Measurements from ENCODE around the gene DGKI. TPM values are rescaled to one million over a fixed set of nuclear protein-coding genes. Genes with fewer than 3 reads are reported as not detected.

The DGKI gene
- total and polyA plus RNA-seq, 8 donors: under 0.01 to 5.1 (median 0.20) TPM; not detected in 3

DNA sequence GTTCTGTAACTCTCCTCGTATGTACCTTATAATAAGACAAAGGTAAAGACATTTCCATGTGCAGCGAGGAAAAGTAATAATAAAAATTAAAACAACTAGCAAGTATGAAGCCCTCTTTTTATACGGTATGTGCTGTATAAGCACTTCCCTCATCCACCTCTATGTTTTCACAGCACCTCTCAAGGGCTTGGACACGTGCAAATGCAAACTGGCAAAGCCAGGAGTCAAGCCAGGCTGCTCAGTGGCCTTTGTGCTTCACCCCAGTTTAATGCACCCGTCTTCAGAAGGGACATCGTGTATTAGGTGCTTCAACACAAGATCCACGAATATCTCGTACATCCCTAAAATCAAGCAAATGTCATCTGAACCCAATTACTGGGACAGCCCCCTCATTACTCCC lies 1.3 kb upstream of the DGKI start:
- intact Hi-C loops (cut with DNase I; ENCODE audit: low total_unique reads): no loop called here
- H3K4me3 ChIP-seq: no peak overlapping the region
- peaks cover 0 to 53% (median 29%) of the 10 kb centered on the region in 3 donors for H3K27me3 ChIP-seq
- no peak for TF ChIP-seq POLR2AphosphoS5 (IDR thresholded peaks at IDR 0.05)
- TF ChIP-seq EP300 (IDR thresholded peaks at IDR 0.05): no peak
- no peak for TF ChIP-seq POLR2A (IDR thresholded peaks at IDR 0.05)
- no peak for TF ChIP-seq CTCF (IDR thresholded peaks at IDR 0.05)
- no peak for DNase-seq
- 64 to 76% (median 73%) methylated on average over 8 of the region's 8 CpGs for WGBS, 5 donors
- no peak overlapping the region for H3K27ac ChIP-seq
- peaks cover 8 to 18% (median 13%) of the 10 kb centered on the region in 4 donors for H3K4me1 ChIP-seq
- peaks cover 0 to 8% (median 0%) of the 10 kb centered on the region in 4 donors for H3K36me3 ChIP-seq
- no peaks in the 10 kb centered on the region for H3K9me3 ChIP-seq

GRCh38 chr7:137847568-137848050 lies 835 bp upstream of the DGKI start:
- peak overlapping the region; percentile 37 to 39 (median 38) for H3K4me3 ChIP-seq
- intact Hi-C loops (cut with DNase I; ENCODE audit: low total_unique reads): no loop called here
- TF ChIP-seq EP300 (IDR thresholded peaks at IDR 0.05) (no peak), POLR2AphosphoS5 (IDR thresholded peaks at IDR 0.05) (no peak), POLR2A (IDR thresholded peaks at IDR 0.05) (no peak), CTCF (IDR thresholded peaks at IDR 0.05) (no peak)
- DNase-seq: peak in 1 of 2 donors; percentile 55
- no peak overlapping the region for H3K27ac ChIP-seq
- WGBS, 5 donors: 22 to 29% (median 26%) methylated on average over 18 of the region's 18 CpGs
- no peaks in the 10 kb centered on the region for H3K9me3 ChIP-seq
- H3K27me3 ChIP-seq: peaks cover 0 to 53% (median 29%) of the 10 kb centered on the region in 3 donors
- H3K4me1 ChIP-seq: peaks cover 8 to 18% (median 13%) of the 10 kb centered on the region in 4 donors
- peaks cover 0 to 8% (median 0%) of the 10 kb centered on the region in 4 donors for H3K36me3 ChIP-seq

DNA sequence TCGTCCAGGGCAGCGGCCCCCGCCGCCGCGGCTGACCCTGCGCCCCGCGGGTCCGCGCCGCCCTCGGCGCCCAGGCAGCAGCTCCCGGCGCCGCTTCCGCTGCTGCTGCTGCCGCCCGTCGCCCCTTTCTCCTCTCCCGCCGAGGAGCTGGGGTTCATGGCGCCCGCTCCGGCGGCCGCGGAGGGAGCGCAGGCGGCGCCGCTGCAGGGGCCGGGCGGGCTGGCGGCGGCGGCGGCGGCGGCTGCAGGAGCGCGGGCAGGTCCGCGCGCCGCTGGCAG lies 286 bp downstream of the DGKI start:
- no peak for DNase-seq
- Histone ChIP-seq H3K4me1 (peaks cover 8 to 18% (median 13%) of the 10 kb centered on the region in 4 donors), H3K36me3 (peaks cover 0 to under 1% (median 0%) of the 10 kb centered on the region in 4 donors), H3K9me3 (no peaks in the 10 kb centered on the region), H3K27me3 (peaks cover 0 to 62% (median 29%) of the 10 kb centered on the region in 3 donors), H3K27ac (no peak overlapping the region), H3K4me3 (peak overlapping the region; percentile 37 to 39 (median 38))
- WGBS, 5 donors: 0 to 2% (median 1%) methylated on average over 13 to 28 of the region's 47 CpGs; no CpG with 5 or more reads in 1 of the 5 donors
- intact Hi-C loops (cut with DNase I; ENCODE audit: low total_unique reads): no loop called here
- TF ChIP-seq EP300 (IDR thresholded peaks at IDR 0.05) (no peak), POLR2AphosphoS5 (IDR thresholded peaks at IDR 0.05) (no peak), POLR2A (IDR thresholded peaks at IDR 0.05) (no peak), CTCF (IDR thresholded peaks at IDR 0.05) (no peak)

DNA sequence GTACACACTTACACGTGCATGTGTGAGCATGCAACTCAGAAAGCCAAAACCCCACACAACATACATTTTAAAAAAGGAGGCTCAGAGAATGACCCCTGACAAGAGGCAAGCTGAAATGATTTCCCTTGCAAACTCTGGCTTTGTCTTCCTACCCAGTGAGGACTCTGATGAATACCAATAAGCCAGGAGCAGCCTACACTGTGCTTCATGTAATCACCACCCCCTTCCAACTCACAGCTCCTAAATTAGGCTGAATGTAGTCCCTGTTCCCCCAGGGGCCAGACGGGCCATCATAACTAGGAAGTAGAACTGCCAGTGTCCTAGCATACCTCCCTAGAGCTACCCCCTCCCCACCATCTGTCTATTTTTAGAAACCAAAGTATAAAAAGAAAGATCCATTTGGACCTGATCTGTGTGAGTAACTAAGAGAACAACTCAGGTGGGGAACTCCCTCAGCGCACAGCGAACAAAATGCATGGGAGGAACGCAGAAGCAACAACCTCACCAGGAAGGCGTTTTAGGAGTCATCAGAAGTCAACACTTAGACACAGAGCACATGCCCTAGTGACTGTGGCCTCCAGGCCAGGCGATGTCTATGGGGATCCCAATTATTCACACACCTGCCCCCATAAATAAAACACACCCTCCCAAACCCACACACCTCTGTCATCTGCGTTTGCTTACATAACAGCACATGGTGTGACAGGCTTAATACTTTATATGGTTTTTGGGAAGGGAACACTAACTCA lies 1.9 kb downstream of the DGKI start:
- TF ChIP-seq POLR2A (IDR thresholded peaks at IDR 0.05): no peak
- TF ChIP-seq EP300 (IDR thresholded peaks at IDR 0.05): no peak
- TF ChIP-seq POLR2AphosphoS5 (IDR thresholded peaks at IDR 0.05): no peak
- no peak for TF ChIP-seq CTCF (IDR thresholded peaks at IDR 0.05)

More for the DNA sequence above, 1.9 kb downstream of the DGKI start:
- no peaks in the 10 kb centered on the region for H3K36me3 ChIP-seq
- peaks cover 0 to 66% (median 29%) of the 10 kb centered on the region in 3 donors for H3K27me3 ChIP-seq
- no peak overlapping the region for H3K27ac ChIP-seq
- DNase-seq: no peak
- no peak overlapping the region for H3K4me3 ChIP-seq
- intact Hi-C loops (cut with DNase I; ENCODE audit: low total_unique reads): no loop called here
- 69 to 84% (median 77%) methylated on average over 8 of the region's 8 CpGs for WGBS, 5 donors
- peaks cover 8 to 18% (median 13%) of the 10 kb centered on the region in 4 donors for H3K4me1 ChIP-seq
- H3K9me3 ChIP-seq: no peaks in the 10 kb centered on the region

Data from stomach (tissue), 9 donors.